Mesodermal cell (in vitro differentiated cells): ENCODE results near the gene MAGI1.

ENCODE experiments used
- H3K27ac ChIP-seq: 2 replicates; pipeline ENCODE4 v1.7.0; 2013; ENCODE audit warnings: mild to moderate bottlenecking, low read depth, low read length, moderate library complexity; ENCODE audit not compliant: severe bottlenecking
- H3K36me3 ChIP-seq: 2 replicates; pipeline ENCODE4 v1.7.1; 2013; ENCODE audit warnings: mild to moderate bottlenecking, low read length, moderate library complexity; ENCODE audit not compliant: control insufficient read depth, insufficient read depth
- H3K4me1 ChIP-seq: one replicate; pipeline ENCODE4 v1.7.1; 2013; ENCODE audit warnings: mild to moderate bottlenecking, low read length; ENCODE audit not compliant: insufficient read depth, control insufficient read depth, poor library complexity, severe bottlenecking
- H3K4me3 ChIP-seq: 2 replicates; pipeline ENCODE4 v1.7.0; 2013; ENCODE audit warnings: low read length, control low read depth, mild to moderate bottlenecking; ENCODE audit not compliant: insufficient read depth, poor library complexity, severe bottlenecking; ENCODE audit errors: extremely low read depth
- H3K9me3 ChIP-seq: 2 replicates; pipeline ENCODE4 v1.7.1; 2013; ENCODE audit warnings: mild to moderate bottlenecking, low read length, moderate library complexity; ENCODE audit not compliant: control insufficient read depth
- WGBS, 2 experiments: methylation state at CpG; one replicate each; pipeline ENCODE4 v1.1.5; 2013; ENCODE audit warnings: missing lambda C conversion rate in 2 of 2; ENCODE audit not compliant: insufficient coverage in 2 of 2; 5-methylcytosine and 5-hydroxymethylcytosine counted together

Gene MAGI1

DNA sequence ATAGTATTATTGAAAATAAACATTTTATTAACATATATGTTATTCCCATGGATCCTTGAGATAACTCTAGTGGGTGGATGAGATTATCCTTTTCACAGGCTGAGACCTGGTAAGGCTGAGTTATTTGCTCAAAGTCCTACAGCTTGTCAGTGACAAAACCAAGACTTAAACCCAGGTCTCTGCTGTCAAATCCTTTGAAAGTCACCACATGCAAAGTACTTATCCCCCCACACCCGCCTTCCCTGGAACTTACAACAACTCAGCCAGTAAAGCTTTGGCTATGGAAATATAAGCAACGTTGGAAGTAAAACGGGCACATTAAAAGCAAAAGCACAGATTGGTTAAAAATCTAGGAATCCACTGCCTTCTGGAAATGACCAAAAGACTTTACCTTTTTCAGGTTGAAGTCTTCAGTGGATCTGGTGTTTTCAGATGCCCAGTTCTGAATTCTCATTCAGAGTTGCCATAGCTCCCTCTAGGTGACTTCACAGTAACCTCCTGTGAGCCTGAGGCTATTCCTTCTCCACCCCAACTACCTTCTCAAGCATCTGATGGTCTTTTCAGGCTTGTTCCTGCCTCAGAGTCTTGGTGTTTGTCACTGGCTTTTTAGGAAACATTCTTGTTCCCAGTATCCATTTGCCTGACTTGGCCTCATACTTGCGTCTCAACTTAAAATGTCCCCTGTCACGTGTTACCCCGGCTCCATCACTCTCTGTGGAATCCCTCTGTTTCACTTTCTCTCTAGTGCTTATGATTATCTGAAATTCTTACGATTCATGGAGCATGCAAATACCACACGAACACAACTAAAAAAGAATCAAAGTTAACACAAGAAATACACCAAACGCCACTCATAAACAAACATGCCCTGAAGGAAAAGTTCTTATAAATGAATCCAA, 131.2 kb downstream of the MAGI1 start:
- 60 to 75% methylated on average over 5 to 6 of the region's 9 CpGs for WGBS, 2 experiments
- no peaks in the 10 kb centered on the region for H3K9me3 ChIP-seq
- no peak overlapping the region for H3K4me3 ChIP-seq
- H3K36me3 ChIP-seq = no peaks in the 10 kb centered on the region
- peaks cover 9% of the 10 kb centered on the region for H3K4me1 ChIP-seq
- no peak overlapping the region for H3K27ac ChIP-seq

DNA sequence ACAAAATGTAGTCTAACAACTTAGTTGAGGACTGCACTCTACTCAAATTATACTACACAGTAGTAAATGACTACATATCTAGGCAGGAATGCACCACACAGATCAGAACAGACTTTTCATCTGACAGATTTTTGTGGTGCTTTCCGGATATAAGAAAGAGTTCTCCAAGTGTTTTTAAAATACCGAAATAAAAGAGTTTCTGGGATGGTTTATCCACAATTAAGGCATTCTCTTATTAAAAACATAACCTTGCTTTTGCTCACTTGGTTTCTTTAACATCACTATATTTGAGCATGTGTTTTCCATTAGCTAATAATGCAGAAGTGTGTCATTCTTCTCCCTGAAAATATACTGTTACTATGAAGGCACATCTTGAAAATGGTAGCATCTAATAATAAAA, 132.9 kb downstream of the MAGI1 start:
- Histone ChIP-seq H3K4me1 (peaks cover 22% of the 10 kb centered on the region), H3K9me3 (no peaks in the 10 kb centered on the region), H3K27ac (no peak overlapping the region), H3K36me3 (no peaks in the 10 kb centered on the region), H3K4me3 (no peak overlapping the region)
- whole genome bisulfite sequencing, 2 experiments = no CpG with 5 or more reads among the region's 2 CpGs

DNA sequence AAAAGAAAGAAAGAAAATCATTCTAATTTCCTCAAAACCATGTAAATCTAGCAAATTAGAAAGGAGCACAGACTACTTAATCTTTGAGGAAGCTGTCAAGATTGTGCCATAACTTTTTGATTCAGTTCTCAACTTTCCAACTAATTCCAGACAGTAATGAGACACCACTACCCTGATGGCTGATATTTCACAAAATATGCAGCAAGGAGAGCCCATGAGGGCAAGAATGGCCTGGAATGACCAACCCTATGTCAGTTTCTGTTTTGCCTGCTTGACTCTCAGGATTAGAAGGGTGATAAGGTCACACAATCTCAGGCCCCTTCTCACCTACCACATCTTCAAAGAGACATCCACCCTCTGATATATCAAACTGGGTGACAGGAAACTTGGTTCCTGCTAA, 134.7 kb downstream of the MAGI1 start:
- Histone ChIP-seq H3K9me3 (no peaks in the 10 kb centered on the region), H3K36me3 (no peaks in the 10 kb centered on the region), H3K4me3 (no peak overlapping the region), H3K4me1 (peaks cover 26% of the 10 kb centered on the region), H3K27ac (no peak overlapping the region)

DNA sequence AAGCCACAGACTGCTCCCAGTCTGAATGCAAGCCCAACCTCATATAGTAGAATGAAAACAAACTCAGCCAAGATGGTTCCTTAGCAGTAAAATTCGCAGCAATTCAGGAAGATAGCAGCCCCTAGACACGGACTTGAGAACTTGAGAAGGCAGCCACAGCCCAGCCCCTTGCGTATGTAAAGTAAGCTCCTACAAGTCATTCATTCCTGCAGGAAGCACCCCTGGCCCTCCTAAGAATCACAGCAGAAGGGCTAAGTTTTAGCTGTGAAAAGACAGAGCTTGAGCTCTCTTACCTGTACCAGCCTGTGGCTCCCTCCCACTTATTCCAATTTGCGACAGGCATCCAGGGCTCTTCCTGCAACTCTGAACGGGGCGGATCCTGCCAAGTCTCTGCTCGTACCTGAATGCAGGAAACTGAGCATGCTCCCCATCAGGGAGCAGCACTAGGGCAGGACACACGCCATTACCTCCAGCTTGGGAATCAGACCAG, 136.4 kb downstream of the MAGI1 start:
- Histone ChIP-seq H3K9me3 (no peaks in the 10 kb centered on the region), H3K36me3 (no peaks in the 10 kb centered on the region), H3K27ac (no peak overlapping the region), H3K4me3 (no peak overlapping the region), H3K4me1 (peaks cover 22% of the 10 kb centered on the region)
- WGBS, 2 experiments = 10 to 16% methylated on average over 7 to 8 of the region's 8 CpGs

DNA sequence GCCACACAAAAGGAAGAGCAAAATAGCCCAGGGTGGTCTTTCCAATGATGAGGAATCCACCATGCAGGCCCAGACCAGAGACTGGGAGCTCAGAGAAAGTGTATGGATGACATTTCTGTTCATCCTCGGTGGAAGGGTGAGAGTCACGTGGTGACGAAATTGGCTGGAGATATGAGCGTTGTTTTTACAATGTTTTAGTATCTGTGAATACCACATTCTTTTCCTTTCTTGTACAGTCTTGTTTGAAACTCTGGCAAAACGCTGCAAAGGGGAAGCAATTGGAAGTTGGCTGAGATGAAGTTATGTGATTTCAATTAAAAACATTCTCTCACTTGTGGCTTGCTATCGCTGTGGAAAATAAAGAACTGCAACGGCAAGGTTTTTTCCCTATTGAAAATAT, 137.5 kb downstream of the MAGI1 start:
- 100% methylated on average over 1 of the region's 7 CpGs; no CpG with 5 or more reads in 1 of the 2 experiments for WGBS, 2 experiments
- Histone ChIP-seq H3K4me3 (no peak overlapping the region), H3K27ac (no peak overlapping the region), H3K36me3 (no peaks in the 10 kb centered on the region), H3K4me1 (peaks cover 22% of the 10 kb centered on the region), H3K9me3 (no peaks in the 10 kb centered on the region)

DNA sequence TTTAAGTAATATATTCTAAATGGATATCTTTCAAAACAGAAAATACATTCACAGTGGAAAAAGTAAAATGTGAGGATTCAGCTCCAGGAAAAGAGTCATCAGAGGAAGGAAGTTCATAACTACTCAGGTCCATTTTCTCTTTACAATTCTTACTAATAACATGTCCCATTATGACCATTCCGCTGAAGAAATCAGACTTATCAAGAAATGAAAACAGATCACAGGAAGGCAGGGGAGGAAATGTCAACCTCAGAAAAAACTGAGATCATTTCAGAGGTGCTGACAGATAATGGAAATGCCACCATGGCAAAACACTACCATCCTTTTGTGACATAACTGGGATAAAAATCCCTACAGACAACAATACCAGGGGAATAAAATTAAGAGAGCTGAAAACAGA, 139.5 kb downstream of the MAGI1 start:
- WGBS, 2 experiments = 83 to 100% methylated on average over 1 of the region's 1 CpG
- Histone ChIP-seq H3K36me3 (no peaks in the 10 kb centered on the region), H3K27ac (no peak overlapping the region), H3K4me1 (peaks cover 22% of the 10 kb centered on the region), H3K4me3 (no peak overlapping the region), H3K9me3 (no peaks in the 10 kb centered on the region)

DNA sequence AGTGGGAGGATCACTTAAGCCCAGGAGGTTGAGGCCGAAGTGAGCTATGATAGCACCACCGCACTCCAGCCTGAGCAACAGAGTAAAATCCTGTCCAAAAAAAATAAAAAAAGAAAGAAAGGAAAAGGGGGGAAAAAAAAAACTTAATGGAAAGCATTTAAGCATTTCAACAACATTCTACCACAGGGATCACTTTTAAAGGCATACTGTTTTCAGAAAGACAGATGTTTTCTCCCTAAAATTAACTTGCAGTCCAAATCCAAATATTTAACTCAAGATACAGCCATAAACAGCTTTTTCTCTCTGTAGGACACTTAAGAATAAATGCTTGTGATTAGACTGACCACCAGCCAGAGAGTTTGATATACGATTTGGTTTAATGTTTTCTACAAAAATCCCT, 141.0 kb downstream of the MAGI1 start:
- peaks cover 20% of the 10 kb centered on the region for H3K4me1 ChIP-seq
- H3K4me3 ChIP-seq = no peak overlapping the region
- no peaks in the 10 kb centered on the region for H3K9me3 ChIP-seq
- no peak overlapping the region for H3K27ac ChIP-seq
- WGBS, 2 experiments = 75 to 83% methylated on average over 1 to 2 of the region's 3 CpGs
- no peaks in the 10 kb centered on the region for H3K36me3 ChIP-seq

DNA sequence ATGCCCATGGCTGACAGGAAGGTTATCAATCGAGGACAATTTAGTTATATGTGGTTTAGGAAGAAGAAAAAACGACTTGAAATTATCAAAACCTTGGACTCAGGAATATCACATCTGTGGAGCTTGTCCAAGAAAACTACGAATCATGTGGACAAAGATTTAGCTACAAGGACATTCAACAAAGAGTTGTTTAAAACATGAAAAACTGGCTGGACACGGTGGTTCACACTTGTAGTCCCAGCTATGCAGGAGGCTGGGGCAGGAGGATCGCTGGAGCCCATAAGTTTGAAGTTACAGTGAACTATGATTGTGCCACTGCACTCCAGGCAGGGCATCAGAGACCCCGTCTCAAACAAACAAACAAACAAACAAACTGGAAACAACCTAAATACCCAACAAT, 142.4 kb downstream of the MAGI1 start:
- no peak overlapping the region for H3K27ac ChIP-seq
- H3K4me1 ChIP-seq = peaks cover 10% of the 10 kb centered on the region
- H3K9me3 ChIP-seq = no peaks in the 10 kb centered on the region
- 84 to 100% methylated on average over 2 to 4 of the region's 6 CpGs for WGBS, 2 experiments
- no peak overlapping the region for H3K4me3 ChIP-seq
- H3K36me3 ChIP-seq = no peaks in the 10 kb centered on the region

DNA sequence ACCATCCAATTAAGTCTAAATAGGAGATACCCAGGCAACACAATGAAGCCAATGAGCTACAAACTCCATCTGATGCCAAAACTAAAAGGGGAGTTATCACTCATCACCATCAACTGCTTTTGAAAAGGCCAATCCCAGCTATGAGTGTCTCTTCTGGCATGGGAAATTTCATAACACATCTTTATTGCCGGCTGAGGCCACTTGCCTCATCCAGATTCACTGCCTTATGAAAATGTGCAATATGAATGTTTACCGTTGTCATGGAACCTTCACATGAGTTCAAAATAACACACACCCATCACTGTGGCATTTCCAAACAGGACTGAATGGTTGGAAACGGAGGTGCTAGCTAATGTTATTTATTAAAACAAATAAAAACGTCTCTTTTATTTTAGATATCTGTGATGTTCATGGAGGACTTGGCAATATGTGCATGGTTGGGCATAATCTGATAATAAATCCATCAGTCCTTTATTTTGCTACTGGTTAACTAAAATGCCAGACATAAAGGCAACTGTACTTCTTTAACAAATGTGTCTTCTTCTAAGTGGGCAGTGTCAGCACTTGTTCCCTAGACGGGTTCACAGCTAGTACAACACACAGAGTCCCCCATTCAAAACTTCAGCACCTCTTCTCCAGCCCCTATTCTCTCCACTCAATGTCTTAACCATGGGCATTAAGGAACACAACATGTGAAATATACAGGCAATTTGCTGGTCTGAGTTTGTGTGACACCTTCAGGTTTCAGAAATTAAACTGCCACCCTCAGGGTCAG, 143.9 kb downstream of the MAGI1 start:
- Histone ChIP-seq H3K4me1 (no peaks in the 10 kb centered on the region), H3K9me3 (no peaks in the 10 kb centered on the region), H3K27ac (no peak overlapping the region), H3K4me3 (no peak overlapping the region), H3K36me3 (no peaks in the 10 kb centered on the region)
- 67 to 82% methylated on average over 1 to 2 of the region's 5 CpGs for WGBS, 2 experiments

DNA sequence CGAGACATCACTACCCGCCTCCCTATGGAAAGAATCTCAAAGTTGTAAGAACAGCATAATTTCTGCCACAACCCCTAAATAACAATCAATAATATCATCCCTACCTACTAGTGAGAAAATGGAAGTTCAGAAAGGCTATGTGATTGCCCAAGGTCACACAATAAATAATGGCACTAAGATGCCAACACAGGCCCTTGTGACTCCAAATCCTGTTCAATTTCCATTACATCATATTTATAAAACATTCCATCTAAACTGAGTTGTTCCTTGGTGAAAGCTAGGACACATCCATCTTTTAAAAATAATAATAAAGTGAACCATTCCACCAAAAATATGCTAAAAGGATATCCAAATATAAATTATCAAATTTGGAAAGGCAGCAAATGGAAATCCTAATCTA, 144.6 kb downstream of the MAGI1 start:
- Histone ChIP-seq H3K4me1 (no peaks in the 10 kb centered on the region), H3K27ac (no peak overlapping the region)
- WGBS, 2 experiments = no CpG with 5 or more reads among the region's 2 CpGs

DNA sequence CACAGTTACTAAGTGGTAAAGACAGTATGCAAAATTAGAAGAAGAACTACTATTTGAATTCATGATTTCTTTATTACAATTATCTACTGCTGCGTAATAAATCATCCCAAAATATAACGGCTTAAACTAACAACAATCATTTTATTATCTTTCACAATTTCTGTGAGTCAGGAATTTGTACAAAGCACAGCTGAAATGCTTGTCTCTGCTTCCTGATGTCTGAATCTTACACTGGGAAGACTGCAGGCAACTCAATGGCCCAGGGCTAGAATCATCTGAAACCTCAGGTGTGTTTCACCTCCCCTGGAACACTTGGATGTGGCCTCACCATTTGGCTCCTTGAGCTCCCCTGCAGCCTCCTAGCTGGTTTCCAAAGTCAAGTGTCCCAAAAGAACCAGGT, 145.1 kb downstream of the MAGI1 start:
- H3K36me3 ChIP-seq = no peaks in the 10 kb centered on the region
- WGBS, 2 experiments = 95 to 100% methylated on average over 2 of the region's 2 CpGs
- H3K27ac ChIP-seq = no peak overlapping the region
- H3K9me3 ChIP-seq = no peaks in the 10 kb centered on the region
- H3K4me1 ChIP-seq = peaks cover 2% of the 10 kb centered on the region
- H3K4me3 ChIP-seq = no peak overlapping the region

More for the DNA sequence above, 144.6 kb downstream of the MAGI1 start:
- Histone ChIP-seq H3K9me3 (no peaks in the 10 kb centered on the region), H3K4me3 (no peak overlapping the region), H3K36me3 (no peaks in the 10 kb centered on the region)
